DMS114 treated with DMSO at 0.1 percent for 48 hours (cell line): ENCODE data around the gene ABHD15.
A peak's percentile ranks its signal among the peaks of the same experiment; 100 is the strongest.
"Not testable (repeated sequence)": the region's sequence is repeated elsewhere in the genome, so short reads cannot be mapped to it uniquely, and the experiment has no call there.

ENCODE experiments used
- DNase-seq: peaks from one replicate; lab custom pipeline; 2025; ENCODE audit not compliant: unreplicated experiment; lab: John Stamatoyannopoulos, UW

The ABHD15 gene

GRCh38 chr17:29571486-29571882 lies 4.6 kb upstream of the ABHD15 start:
- DNase-seq = no peak

- DNase-seq = no peak
These were observed 3.7 kb upstream of the ABHD15 start for GRCh38 chr17:29570521-29570920.

GRCh38 chr17:29569245-29569950 lies 2.6 kb upstream of the ABHD15 start:
- no peak for DNase-seq

- DNase-seq = peak; percentile 61
These were observed 1.8 kb upstream of the ABHD15 start, which contains the start of gene TP53I13 for GRCh38 chr17:29568331-29569244. TP53I13 (plus strand) TSS chr17:29568701; CDS start chr17:29568759, 58 bp downstream.

- DNase-seq = peak; percentile 49
These were observed 905 bp upstream of the ABHD15 start for GRCh38 chr17:29567554-29568330.

GRCh38 chr17:29567304-29567553 lies 392 bp upstream of the ABHD15 start:
- DNase-seq = no peak

- DNase-seq = no peak
These were observed 979 bp downstream of the ABHD15 start for GRCh38 chr17:29565643-29566472.

GRCh38 chr17:29563816-29564215 lies 3.0 kb downstream of the ABHD15 start:
- DNase-seq = no peak

GRCh38 chr17:29562615-29563014 lies 4.2 kb downstream of the ABHD15 start:
- DNase-seq = no peak

GRCh38 chr17:29561554-29562517 lies 5.0 kb downstream of the ABHD15 start:
- no peak for DNase-seq

- no peak for DNase-seq
These were observed 6.5 kb downstream of the ABHD15 start for GRCh38 chr17:29560316-29560715.

- no peak for DNase-seq
These were observed 7.2 kb downstream of the ABHD15 start for GRCh38 chr17:29559640-29560039.

GRCh38 chr17:29558139-29558538 lies 8.7 kb downstream of the ABHD15 start:
- DNase-seq = not testable (repeated sequence)

GRCh38 chr17:29557739-29558116 lies 9.1 kb downstream of the ABHD15 start:
- DNase-seq = no peak

- DNase-seq = no peak
These were observed 9.6 kb downstream of the ABHD15 start for GRCh38 chr17:29557085-29557738.

- no peak for DNase-seq
These were observed 11.0 kb downstream of the ABHD15 start for GRCh38 chr17:29555840-29556239.

GRCh38 chr17:29549177-29549923 lies 17.5 kb downstream of the ABHD15 start:
- no peak for DNase-seq

GRCh38 chr17:29546830-29547229 lies 20.0 kb downstream of the ABHD15 start:
- no peak for DNase-seq
